GM19099 (cell line): ENCODE data around the gene TBC1D16.

Source experiments
- POLR2A ChIP-seq: IDR thresholded peaks from 3 replicates; pipeline ENCODE4 v1.6.1; 2011; ENCODE audit warnings: low read depth; ENCODE audit not compliant: insufficient read length; ENCODE audit errors: extremely low read depth

TBC1D16 gene

GRCh38 chr17:79991924-79992648 is 43.6 kb downstream of the TBC1D16 start:
- no peak for TF ChIP-seq POLR2A

DNA sequence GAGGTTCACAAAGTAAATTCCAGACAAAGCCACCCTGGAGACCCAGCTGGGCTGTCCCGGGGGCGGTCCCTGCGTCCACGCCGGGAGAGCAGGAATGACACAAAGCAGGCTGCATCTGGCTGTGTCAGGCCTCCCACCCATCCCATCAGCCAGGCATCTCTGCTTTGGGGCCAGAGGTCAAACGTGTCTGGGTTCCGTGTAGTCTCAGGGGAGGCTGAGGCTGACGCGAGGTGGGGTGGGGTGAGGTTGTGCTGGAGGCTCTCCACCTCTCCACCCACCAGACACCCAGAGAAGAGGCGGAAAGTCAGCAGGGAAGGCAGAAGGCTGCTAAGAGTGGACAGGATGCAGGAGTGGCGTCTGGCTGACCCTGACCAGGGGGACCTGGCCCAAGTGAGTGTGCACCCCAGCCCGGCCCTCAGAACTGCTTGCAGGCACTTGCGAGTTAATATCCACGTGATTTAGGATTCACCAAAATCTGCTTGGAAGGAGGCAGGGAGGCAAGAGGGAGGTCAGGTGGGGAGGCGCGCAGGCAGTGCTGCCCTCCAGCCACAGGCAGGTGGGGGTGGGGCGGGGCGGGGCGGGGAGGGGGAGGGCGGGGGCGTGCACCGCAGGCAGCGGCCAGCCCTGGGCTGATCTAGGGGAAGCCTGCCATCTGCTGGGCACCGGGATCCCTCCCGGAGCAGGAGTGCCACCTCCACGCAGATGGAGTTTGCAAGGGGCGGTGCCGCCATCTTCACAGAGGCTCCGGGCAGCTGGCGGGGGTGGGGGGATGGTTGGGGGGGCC is 44.3 kb downstream of the TBC1D16 start:
- no peak for TF ChIP-seq POLR2A

DNA sequence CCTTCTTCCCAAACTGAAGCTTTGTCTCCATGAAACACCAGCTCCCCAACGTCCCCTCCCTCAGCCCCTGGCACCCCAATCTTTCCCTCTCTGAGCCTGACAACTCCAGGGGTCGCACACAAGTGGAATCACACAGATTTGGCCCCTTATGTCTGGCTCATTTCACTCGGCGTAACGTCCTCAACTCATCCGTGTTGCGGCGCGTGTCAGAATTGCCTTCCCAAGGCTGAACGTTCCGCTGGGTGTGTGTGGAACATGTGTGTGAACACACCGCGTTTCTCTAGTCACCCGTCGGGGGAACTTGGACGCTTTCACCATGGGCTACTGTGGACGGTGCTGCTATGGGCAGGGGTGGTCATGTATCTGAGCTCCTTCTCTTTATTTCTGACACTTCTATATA is 45.0 kb downstream of the TBC1D16 start:
- no peak for TF ChIP-seq POLR2A

DNA sequence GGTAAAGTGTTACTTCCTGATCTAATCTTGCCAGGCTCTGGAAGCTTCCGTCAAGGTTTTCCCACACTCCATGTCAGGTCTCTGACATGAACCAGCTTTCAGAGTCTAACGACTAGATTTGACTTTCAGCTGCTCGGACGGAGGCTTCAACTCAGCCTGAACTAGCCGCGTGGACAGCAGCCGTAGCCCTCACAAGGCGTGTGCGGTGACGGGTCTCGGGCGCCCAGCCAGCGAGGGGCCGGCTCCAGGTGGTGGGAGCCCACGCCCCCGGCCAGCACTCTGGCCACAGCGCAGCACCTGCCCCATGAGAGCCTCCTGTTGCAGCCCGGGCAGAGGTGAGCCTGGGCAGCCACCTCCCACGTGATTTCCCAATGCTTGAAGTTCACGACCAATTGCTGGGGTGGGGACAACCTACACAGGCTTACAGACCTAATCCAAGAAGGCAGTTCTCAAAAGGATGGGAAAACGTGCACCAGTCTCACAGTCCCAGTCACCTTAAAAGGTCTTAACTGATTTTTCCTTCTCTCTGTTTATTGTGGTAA is 45.5 kb downstream of the TBC1D16 start:
- TF ChIP-seq POLR2A = no peak

DNA sequence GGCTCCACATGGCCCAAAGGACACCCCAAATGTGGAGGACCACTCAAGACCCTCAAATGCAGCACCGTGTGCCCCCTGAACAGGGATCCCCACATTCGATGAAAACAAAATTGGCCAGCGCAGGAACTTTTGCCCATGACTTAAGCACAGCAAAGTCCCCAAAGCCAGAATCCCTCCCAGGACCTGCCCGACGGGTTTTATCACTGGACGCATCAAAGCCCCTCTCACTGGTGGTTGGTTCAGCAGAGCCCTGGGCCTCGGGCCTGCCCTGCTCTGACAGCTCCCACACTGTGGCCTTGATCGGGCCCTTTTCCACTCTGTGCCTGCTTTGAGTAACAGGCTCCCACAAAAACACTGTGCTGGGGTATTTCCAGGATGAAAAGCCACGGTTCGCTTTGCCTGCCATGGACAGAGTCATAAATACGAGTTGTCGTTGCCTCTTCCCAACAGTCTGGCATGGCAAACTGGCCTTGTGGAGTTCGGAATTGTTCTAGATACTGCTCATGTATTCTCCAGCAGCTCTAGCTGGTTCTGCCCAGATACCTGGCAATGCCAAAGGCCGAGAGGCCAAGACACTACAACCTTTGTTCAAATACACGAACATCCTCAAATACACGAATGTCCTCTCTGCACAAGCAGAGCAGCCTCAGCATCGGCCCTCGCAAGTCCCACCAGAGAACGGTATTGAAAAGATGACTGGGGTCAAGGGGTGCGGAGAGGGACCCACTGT is 46.4 kb downstream of the TBC1D16 start:
- TF ChIP-seq POLR2A = no peak

- TF ChIP-seq POLR2A = no peak
Observed at GRCh38 chr17:79988185-79988971, 47.3 kb downstream of the TBC1D16 start.

- no peak for TF ChIP-seq POLR2A
Observed at GRCh38 chr17:79987935-79988184, 47.8 kb downstream of the TBC1D16 start.

- no peak for TF ChIP-seq POLR2A
Observed at GRCh38 chr17:79987187-79987934, 48.3 kb downstream of the TBC1D16 start.

DNA sequence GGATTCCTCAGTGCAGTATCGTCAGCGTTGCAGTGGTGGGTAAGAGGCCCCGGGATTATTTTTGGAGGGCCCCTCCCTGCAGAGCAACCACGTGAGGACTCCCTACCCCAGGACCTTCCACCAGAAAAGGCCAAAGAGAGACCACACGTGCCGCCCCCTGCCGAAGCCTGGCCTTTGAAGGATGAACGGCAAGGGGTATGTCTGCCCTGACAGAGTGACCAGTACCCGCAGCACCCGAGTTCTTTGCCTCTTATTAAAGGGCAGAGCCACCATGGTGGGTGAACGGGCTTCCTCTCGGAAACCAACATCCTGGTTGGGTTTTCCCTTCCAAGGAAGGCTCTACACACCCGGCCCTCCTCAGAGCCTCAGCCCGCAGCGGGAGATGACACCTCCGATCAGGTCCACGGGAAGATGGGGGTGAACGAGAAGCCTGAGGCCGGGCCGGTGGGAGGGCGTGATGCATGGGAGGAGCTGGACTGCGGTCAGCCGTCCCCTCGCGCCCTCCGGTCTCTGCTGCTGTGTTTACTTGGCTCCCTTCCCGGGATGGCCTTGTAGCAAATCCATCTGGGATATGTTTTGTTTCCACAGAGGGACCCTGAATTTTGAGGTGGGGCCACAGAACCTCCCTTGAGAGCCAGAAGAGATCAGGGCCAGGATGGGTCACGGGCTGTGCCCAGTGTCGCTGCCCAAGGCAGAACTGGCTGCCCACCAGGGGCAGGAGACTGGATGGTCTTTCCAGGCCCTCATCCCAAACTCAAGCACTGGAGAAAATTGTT is 49.1 kb downstream of the TBC1D16 start:
- no peak for TF ChIP-seq POLR2A

DNA sequence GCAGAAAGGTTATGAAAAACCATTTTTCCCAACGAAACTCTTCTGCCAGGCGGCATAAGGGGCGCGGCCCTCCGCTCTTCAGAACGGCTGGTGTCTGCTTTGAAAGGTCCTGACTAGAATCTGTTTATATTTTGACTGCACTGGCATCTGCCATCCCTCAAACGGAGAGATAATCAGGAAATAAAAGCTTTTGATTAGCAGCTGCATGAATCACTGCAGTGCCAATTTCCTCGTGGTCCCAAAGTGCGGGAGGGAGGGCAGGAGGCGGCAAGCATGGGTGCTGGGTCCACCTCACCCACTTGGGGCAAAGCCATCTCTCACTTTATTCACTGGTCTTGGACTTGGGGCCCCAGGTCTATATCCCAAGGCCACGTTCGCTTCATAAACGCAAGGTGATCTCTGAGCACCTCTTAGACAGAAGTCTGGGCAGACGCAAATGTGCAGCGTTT is 49.7 kb downstream of the TBC1D16 start:
- no peak for TF ChIP-seq POLR2A

DNA sequence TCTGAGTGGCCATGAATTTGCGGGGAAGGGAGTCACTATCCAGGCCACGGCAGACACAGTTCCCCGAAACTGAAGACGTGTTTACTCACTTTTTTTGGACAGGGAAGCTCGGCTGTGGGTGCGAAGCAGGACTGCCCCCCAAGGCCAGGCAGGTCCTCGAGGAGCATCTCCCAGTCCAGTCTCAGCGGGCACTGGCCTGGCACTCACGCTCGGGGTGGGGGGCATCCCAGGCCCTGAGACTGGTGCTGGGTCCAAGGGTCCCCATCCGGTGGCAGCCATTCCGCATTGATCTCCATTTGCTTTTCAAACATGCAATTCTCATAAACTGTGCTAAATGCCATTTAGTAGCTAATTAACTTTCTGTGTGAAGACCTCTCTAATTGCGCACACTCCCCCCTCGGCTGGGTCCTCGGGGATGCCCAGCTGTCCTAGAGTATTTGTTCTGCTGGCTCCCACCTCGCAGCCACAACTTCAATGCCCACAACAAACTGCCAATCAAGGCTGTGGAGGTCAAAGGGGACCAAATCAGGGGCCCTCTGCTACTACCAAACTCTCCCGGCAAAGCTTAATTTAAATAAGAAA is 50.2 kb downstream of the TBC1D16 start:
- no peak for TF ChIP-seq POLR2A

DNA sequence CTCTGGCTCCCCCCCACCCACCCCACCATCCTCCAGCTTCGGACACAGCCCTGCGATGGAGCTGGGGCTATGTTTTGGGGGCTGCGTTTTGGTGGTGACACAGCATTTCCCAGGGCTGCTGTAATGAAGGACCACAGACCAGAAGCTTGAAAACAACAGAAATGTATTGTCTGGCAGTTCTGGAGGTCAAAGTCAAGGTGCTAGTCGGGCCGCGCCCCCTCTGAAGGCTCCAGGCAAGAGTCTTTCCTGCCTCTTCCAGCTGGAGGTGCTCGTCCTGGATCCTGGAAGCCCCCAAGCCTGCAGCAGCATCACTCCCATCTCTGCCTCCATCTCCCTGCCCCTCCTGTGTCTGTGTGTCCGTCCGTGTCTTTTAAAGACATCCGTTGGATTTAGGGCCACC is 50.8 kb downstream of the TBC1D16 start:
- TF ChIP-seq POLR2A = no peak
